ENCODE measurements around the gene HSBP1.

Gene HSBP1

GRCh38 chr16:83842756-83843507 is 35.2 kb downstream of the HSBP1 start:
- H3K4me3 Mint-ChIP-seq: no peak overlapping the region
- H3K27ac Mint-ChIP-seq: no peak overlapping the region
- no peaks in the 10 kb centered on the region for H3K4me1 Mint-ChIP-seq
- DNase-seq (ENCODE audit: low spot score in 2 of 2) (no peak), ATAC-seq (no peak)
- no peaks in the 10 kb centered on the region for H3K36me3 Mint-ChIP-seq
- no peaks in the 10 kb centered on the region for H3K9me3 Mint-ChIP-seq

DNA sequence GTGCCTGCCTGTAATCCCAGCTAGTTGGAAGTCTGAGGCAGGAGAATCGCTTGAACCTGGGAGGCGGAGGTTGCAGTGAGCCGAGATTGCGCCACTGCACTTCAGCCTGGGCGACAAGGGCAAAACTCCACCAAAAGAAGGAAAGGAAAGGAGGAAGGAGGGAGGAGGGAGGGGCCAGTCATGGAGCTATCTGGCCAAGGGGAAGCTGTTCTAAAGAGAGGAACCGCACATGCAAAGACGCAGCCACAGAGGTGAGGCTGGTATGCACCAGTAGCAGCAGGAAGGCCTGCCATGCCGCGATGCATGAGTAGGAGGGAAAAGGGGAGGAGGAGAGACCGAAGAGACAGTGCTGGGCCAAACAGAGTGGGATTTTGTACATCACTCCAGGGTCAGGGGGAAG is 35.9 kb downstream of the HSBP1 start:
- DNase-seq (ENCODE audit: low spot score in 2 of 2): no peak
- Mint-ChIP-seq H3K9me3 (no peaks in the 10 kb centered on the region), H3K4me3 (no peak overlapping the region), H3K4me1 (no peaks in the 10 kb centered on the region), H3K36me3 (no peaks in the 10 kb centered on the region), H3K27ac (no peak overlapping the region)
- no peak for ATAC-seq

DNA sequence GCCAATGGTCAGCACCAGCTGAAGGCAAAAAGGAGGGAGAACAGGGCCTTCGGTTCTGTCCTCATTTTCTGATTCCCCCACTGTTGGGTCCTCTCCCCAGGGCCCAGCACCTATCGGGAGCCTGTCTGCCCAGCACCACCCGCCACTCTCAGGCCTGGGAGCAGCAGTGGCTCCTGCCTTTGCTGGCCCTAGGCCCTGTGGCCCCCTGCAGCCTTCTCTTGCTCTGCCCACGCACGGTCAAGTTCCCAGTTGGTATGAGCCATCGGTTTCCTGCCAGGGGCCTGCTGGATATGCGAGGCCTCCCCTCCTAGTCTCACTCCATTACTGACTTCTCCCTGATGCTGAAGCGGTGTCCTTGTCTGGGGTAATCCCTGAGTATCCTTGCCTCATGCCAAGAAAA is 37.5 kb downstream of the HSBP1 start:
- no peak for ATAC-seq
- H3K4me1 Mint-ChIP-seq: no peaks in the 10 kb centered on the region
- no peak overlapping the region for H3K4me3 Mint-ChIP-seq
- H3K36me3 Mint-ChIP-seq: no peaks in the 10 kb centered on the region
- no peak for DNase-seq (ENCODE audit: low spot score in 2 of 2)
- no peak overlapping the region for H3K27ac Mint-ChIP-seq
- H3K9me3 Mint-ChIP-seq: no peaks in the 10 kb centered on the region

DNA sequence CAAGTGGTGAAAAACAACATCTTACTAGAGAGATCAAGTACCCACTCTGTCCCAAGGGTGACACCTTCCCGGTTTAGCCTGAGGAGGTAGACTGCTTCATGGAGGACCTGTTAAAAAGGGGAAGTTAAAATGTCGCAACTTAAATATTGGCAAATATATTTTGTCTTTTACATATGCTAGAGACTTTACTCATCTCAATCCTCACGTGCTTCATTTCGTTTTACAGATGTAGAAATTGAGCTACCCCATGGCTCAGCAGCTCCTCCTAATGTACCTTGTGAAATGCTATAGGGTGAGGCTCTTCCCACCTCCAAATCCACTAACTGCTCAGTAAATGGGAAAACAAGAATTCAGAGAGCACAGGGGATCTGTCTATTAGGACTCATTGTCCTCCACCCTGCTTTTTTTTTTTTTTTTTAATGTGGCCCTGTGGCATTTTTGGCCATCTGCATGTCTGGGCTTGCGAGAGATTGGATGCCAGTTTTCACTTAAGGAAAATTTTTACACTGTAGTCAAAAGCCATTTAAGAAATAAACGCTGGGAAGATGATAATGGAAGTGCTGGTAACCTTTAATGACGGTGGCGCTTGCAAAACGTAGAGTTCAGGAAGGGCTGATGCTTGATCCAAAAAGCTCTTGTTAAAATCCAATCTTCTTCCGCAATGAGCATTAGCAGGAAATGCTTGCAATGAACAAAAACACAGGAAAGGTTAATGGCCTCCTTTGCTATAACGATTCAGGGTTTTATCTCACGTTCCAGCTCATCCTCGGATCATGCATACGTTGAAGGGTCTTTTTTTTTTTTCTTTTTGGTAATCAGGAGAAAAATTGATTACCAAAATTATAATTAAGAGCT is 39.8 kb downstream of the HSBP1 start:
- DNase-seq (ENCODE audit: low spot score in 2 of 2) (no peak), ATAC-seq (no peak)
- no peak overlapping the region for H3K4me3 Mint-ChIP-seq
- no peaks in the 10 kb centered on the region for H3K36me3 Mint-ChIP-seq
- no peak overlapping the region for H3K27ac Mint-ChIP-seq
- no peaks in the 10 kb centered on the region for H3K9me3 Mint-ChIP-seq
- H3K4me1 Mint-ChIP-seq: no peaks in the 10 kb centered on the region

GRCh38 chr16:83849421-83849820 is 41.6 kb downstream of the HSBP1 start:
- Mint-ChIP-seq H3K36me3 (no peaks in the 10 kb centered on the region), H3K4me3 (no peak overlapping the region), H3K9me3 (no peaks in the 10 kb centered on the region), H3K27ac (no peak overlapping the region), H3K4me1 (no peaks in the 10 kb centered on the region)
- DNase-seq (ENCODE audit: low spot score in 2 of 2): no peak
- no peak for ATAC-seq

- DNase-seq (ENCODE audit: low spot score in 2 of 2) (no peak), ATAC-seq (no peak)
- no peak overlapping the region for H3K27ac Mint-ChIP-seq
- H3K36me3 Mint-ChIP-seq: no peaks in the 10 kb centered on the region
- no peak overlapping the region for H3K4me3 Mint-ChIP-seq
- no peaks in the 10 kb centered on the region for H3K4me1 Mint-ChIP-seq
- H3K9me3 Mint-ChIP-seq: no peaks in the 10 kb centered on the region
Measured at GRCh38 chr16:83850947-83851346, 43.2 kb downstream of the HSBP1 start.

- no peak for DNase-seq (ENCODE audit: low spot score in 2 of 2)
- no peak for ATAC-seq
- Mint-ChIP-seq H3K4me3 (no peak overlapping the region), H3K27ac (no peak overlapping the region), H3K9me3 (no peaks in the 10 kb centered on the region), H3K4me1 (no peaks in the 10 kb centered on the region), H3K36me3 (no peaks in the 10 kb centered on the region)
Measured at GRCh38 chr16:83851473-83851872, 43.7 kb downstream of the HSBP1 start.

DNA sequence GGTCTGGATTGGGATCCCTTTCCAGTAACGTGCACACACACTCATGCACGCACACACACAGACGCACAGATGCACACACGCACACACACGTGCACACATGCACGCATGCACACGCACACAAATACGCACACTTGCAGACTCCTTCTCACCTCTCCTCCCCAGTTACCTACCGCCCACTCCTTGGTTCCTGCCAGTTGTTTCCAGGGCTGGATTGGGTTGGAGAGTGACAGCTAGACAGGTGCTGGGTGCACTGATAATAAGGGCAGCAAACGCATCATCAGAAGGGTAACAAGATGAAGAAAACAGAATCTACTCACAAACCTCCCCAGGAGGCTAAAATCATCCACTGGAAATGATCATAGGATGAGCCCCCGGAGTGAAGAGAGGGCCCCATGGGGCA is 45.0 kb downstream of the HSBP1 start:
- H3K9me3 Mint-ChIP-seq: no peaks in the 10 kb centered on the region
- no peak overlapping the region for H3K27ac Mint-ChIP-seq
- no peak overlapping the region for H3K4me3 Mint-ChIP-seq
- no peaks in the 10 kb centered on the region for H3K4me1 Mint-ChIP-seq
- DNase-seq (ENCODE audit: low spot score in 2 of 2) (no peak), ATAC-seq (no peak)
- H3K36me3 Mint-ChIP-seq: no peaks in the 10 kb centered on the region

DNA sequence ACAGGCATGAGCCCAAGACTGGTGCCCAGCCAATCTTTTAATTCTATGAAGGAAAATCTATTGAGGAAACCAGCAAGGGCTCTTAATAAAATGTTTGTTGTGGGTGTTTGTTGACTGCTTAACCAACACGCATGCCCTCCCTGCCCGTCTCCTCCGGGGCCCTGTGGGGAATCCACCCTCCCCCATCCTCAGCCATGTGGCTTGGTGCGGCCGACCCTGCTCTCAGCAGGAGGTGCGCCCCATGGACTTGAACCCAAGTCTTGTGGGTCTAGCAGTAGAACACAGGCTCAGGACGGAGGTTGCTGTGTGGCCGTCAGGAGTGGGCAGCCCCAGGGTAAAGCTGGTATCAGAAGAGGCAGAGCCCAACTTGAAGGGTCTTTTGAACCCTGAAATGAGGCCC is 46.1 kb downstream of the HSBP1 start:
- no peaks in the 10 kb centered on the region for H3K36me3 Mint-ChIP-seq
- H3K9me3 Mint-ChIP-seq: no peaks in the 10 kb centered on the region
- no peak overlapping the region for H3K27ac Mint-ChIP-seq

GRCh38 chr16:83854420-83854819 is 46.6 kb downstream of the HSBP1 start:
- Mint-ChIP-seq H3K27ac (no peak overlapping the region), H3K4me3 (no peak overlapping the region), H3K4me1 (no peaks in the 10 kb centered on the region), H3K9me3 (no peaks in the 10 kb centered on the region), H3K36me3 (no peaks in the 10 kb centered on the region)
- DNase-seq (ENCODE audit: low spot score in 2 of 2) (no peak), ATAC-seq (no peak)

More for the DNA sequence above, 46.1 kb downstream of the HSBP1 start:
- Mint-ChIP-seq H3K4me1 (no peaks in the 10 kb centered on the region), H3K4me3 (no peak overlapping the region)
- no peak for DNase-seq (ENCODE audit: low spot score in 2 of 2)
- ATAC-seq: no peak

GRCh38 chr16:83856792-83857191 is 49.0 kb downstream of the HSBP1 start:
- H3K4me1 Mint-ChIP-seq: no peaks in the 10 kb centered on the region
- no peak for ATAC-seq
- DNase-seq (ENCODE audit: low spot score in 2 of 2): no peak
- no peak overlapping the region for H3K4me3 Mint-ChIP-seq
- no peak overlapping the region for H3K27ac Mint-ChIP-seq
- H3K9me3 Mint-ChIP-seq: no peaks in the 10 kb centered on the region
- H3K36me3 Mint-ChIP-seq: no peaks in the 10 kb centered on the region

- no peak overlapping the region for H3K27ac Mint-ChIP-seq
- no peaks in the 10 kb centered on the region for H3K4me1 Mint-ChIP-seq
- peaks cover 4% of the 10 kb centered on the region for H3K9me3 Mint-ChIP-seq
- H3K4me3 Mint-ChIP-seq: no peak overlapping the region
- H3K36me3 Mint-ChIP-seq: no peaks in the 10 kb centered on the region
- ATAC-seq (no peak), DNase-seq (ENCODE audit: low spot score in 2 of 2) (no peak)
Measured at GRCh38 chr16:83859265-83859664, 51.5 kb downstream of the HSBP1 start.

- no peak overlapping the region for H3K4me3 Mint-ChIP-seq
Measured at GRCh38 chr16:83862661-83863060, 54.9 kb downstream of the HSBP1 start.

GRCh38 chr16:83863682-83864081 is 55.9 kb downstream of the HSBP1 start:
- DNase-seq (ENCODE audit: low spot score in 2 of 2) (no peak), ATAC-seq (no peak)
- H3K27ac Mint-ChIP-seq: no peak overlapping the region
- H3K9me3 Mint-ChIP-seq: peaks cover 11% of the 10 kb centered on the region
- no peak overlapping the region for H3K4me3 Mint-ChIP-seq
- H3K4me1 Mint-ChIP-seq: no peaks in the 10 kb centered on the region
- no peaks in the 10 kb centered on the region for H3K36me3 Mint-ChIP-seq

More at GRCh38 chr16:83862661-83863060, 54.9 kb downstream of the HSBP1 start:
- Mint-ChIP-seq H3K36me3 (no peaks in the 10 kb centered on the region), H3K27ac (no peak overlapping the region), H3K4me1 (no peaks in the 10 kb centered on the region), H3K9me3 (peaks cover 11% of the 10 kb centered on the region)
- ATAC-seq (no peak), DNase-seq (ENCODE audit: low spot score in 2 of 2) (no peak)
